HCT116 (cell line): ENCODE data around the gene S100A7. TPM values are rescaled to one million over a fixed set of nuclear protein-coding genes. Genes with fewer than 3 reads are reported as not detected.

Source experiments
- ATAC-seq: fragments of 200-7000 bp; cut with Tn5 transposase; 2 replicates; pipeline ENCODE4 v1.9.1; 2020; ENCODE audit warnings: mild to moderate bottlenecking, moderate library complexity
- BruUV-seq: library from RNA; stranded (reverse); fragments of 400-500 nt; replicated peaks from 2 replicates; lab custom pipeline; 2021; lab: Mats Ljungman, UMichigan
- CTCF ChIA-PET: fragments of 300-600 bp; sonication (Branson Sonifier 250); formaldehyde crosslinking; loops from one replicate; lab custom pipeline; 2021; ENCODE audit warnings: antibody characterized with exemption; lab: Charles Lee
- POLR2A ChIA-PET: fragments of 300-600, 350-600 bp; sonication (Branson Sonifier 250); formaldehyde crosslinking; loops from one replicate; lab custom pipeline; 2021; ENCODE audit warnings: antibody characterized with exemption; lab: Charles Lee
- RAD21 ChIA-PET, 2 experiments: fragments of 300-600 bp; sonication (Branson Sonifier 250); formaldehyde crosslinking; loops; one replicate each; lab custom pipeline; 2023; ENCODE audit warnings: low total read pairs in 2 of 2; ENCODE audit not compliant: uncharacterized antibody in 2 of 2, unreplicated experiment in 2 of 2, low non-redundant PET in 1 of 2; lab: Charles Lee
- DNase-seq: peaks from one replicate; pipeline ENCODE4 v3.0.0-alpha.2; 2010; ENCODE audit warnings: low read depth, low spot score
- H2AFZ ChIP-seq: fragments of 200-600 bp; shearing (Covaris generic), sonication (generic); 2 replicates; pipeline ENCODE4 v1.6.1; 2017; ENCODE audit warnings: low read depth, mixed run types, mixed read lengths, antibody characterized with exemption, low read length; ENCODE audit not compliant: poor library complexity, severe bottlenecking
- H3K27ac ChIP-seq: 2 replicates; pipeline ENCODE4 v1.5.1; 2012; ENCODE audit warnings: low read depth, low read length
- H3K27me3 ChIP-seq: fragments of 200-600 bp; sonication (generic); 2 replicates; pipeline ENCODE4 v1.6.1; 2016; ENCODE audit warnings: mixed run types, low read length, mixed read lengths; ENCODE audit not compliant: insufficient read depth
- H3K36me3 ChIP-seq, 2 experiments: fragments of 200-500 bp in 1 of 2; fragments of 200-600 bp in 1 of 2; sonication (Bioruptor generic) in 1 of 2; sonication (generic) in 1 of 2; 2 replicates each; pipeline versions ENCODE4 v1.5.1 to v1.6.1; 2014 to 2016; ENCODE audit warnings: low read length in 2 of 2, inconsistent platforms in 1 of 2, mixed read lengths in 1 of 2, mixed run types in 1 of 2; ENCODE audit not compliant: insufficient read depth in 2 of 2, control insufficient read depth in 1 of 2
- H3K4me1 ChIP-seq, 2 experiments: fragments of 200-600 bp in 1 of 2; sonication (generic) in 1 of 2; 2 replicates each; pipeline versions ENCODE4 v1.5.1 to v1.6.1; 2012 to 2017; ENCODE audit warnings: low read length in 2 of 2, inconsistent platforms in 1 of 2, mild to moderate bottlenecking in 1 of 2, mixed read lengths in 1 of 2, mixed run types in 1 of 2, moderate library complexity in 1 of 2; ENCODE audit not compliant: insufficient read depth in 2 of 2, control insufficient read depth in 1 of 2
- H3K4me2 ChIP-seq: fragments of 200-600 bp; sonication (generic); 2 replicates; pipeline ENCODE4 v1.6.1; 2017; ENCODE audit warnings: mixed run types, low read length, mixed read lengths
- H3K4me3 ChIP-seq, 2 experiments: fragments of 200-600 bp in 1 of 2; sonication (generic) in 1 of 2; replicated peaks in 1 of 2; 2 replicates each; pipeline ENCODE4 v1.5.1; 2011 to 2016; ENCODE audit warnings: low read length in 2 of 2, control low read depth in 1 of 2, low read depth in 1 of 2, mild to moderate bottlenecking in 1 of 2, mixed read lengths in 1 of 2, mixed run types in 1 of 2
- H3K79me2 ChIP-seq: fragments of 200-600 bp; sonication (generic); 2 replicates; pipeline ENCODE4 v1.6.1; 2017; ENCODE audit warnings: mild to moderate bottlenecking, mixed run types, low read length, moderate library complexity, mixed read lengths; ENCODE audit not compliant: insufficient read depth
- H3K9ac ChIP-seq: fragments of 200-600 bp; sonication (generic); 2 replicates; pipeline ENCODE4 v1.6.1; 2016; ENCODE audit warnings: low read length, mixed read lengths
- H3K9me2 ChIP-seq: fragments of 200-600 bp; sonication (generic), shearing (Covaris generic); 2 replicates; pipeline ENCODE4 v1.6.1; 2017; ENCODE audit warnings: mixed run types, mild to moderate bottlenecking, moderate library complexity; ENCODE audit not compliant: insufficient read depth
- H3K9me3 ChIP-seq, 2 experiments: fragments of 200-500 bp in 1 of 2; fragments of 200-600 bp in 1 of 2; sonication (Bioruptor generic) in 1 of 2; sonication (generic) in 1 of 2; 2 replicates each; pipeline ENCODE4 v1.6.1; 2014 to 2017; ENCODE audit warnings: low read length in 2 of 2, mixed read lengths in 2 of 2, inconsistent platforms in 1 of 2, low read depth in 1 of 2, mild to moderate bottlenecking in 1 of 2, mixed run types in 1 of 2, moderate library complexity in 1 of 2; ENCODE audit not compliant: control insufficient read depth in 1 of 2, insufficient read depth in 1 of 2
- H4K20me1 ChIP-seq: fragments of 200-600 bp; sonication (generic), shearing (Covaris generic); 2 replicates; pipeline ENCODE4 v1.6.1; 2017; ENCODE audit warnings: mixed run types, mild to moderate bottlenecking, moderate library complexity; ENCODE audit not compliant: insufficient read depth
- CBX3 ChIP-seq: IDR thresholded peaks from 2 replicates; pipeline ENCODE4 v1.6.1; 2012; ENCODE audit warnings: low read depth
- CEBPB ChIP-seq: IDR thresholded peaks from 2 replicates; pipeline ENCODE4 v1.6.1; 2012; ENCODE audit warnings: low read depth
- CTCF ChIP-seq, 3 experiments: fragments of 200-600 bp in 1 of 3; sonication (generic) in 1 of 3; IDR thresholded peaks in 2 of 3; conservative IDR thresholded peaks in 1 of 3; 2 replicates each; pipeline ENCODE4 v1.5.1; 2012 to 2017; ENCODE audit warnings: low read depth in 2 of 3, low read length in 2 of 3, antibody characterized with exemption in 1 of 3, borderline replicate concordance in 1 of 3, control low read depth in 1 of 3, mild to moderate bottlenecking in 1 of 3, mixed read lengths in 1 of 3, mixed run types in 1 of 3, moderate library complexity in 1 of 3; ENCODE audit not compliant: insufficient read depth in 1 of 3
- EGR1 ChIP-seq: IDR thresholded peaks from 2 replicates; pipeline ENCODE4 v1.6.1; 2012; ENCODE audit warnings: low read depth
- ELF1 ChIP-seq: IDR thresholded peaks from 2 replicates; pipeline ENCODE4 v1.6.1; 2012; ENCODE audit warnings: low read depth, borderline replicate concordance
- FOSL1 ChIP-seq: IDR thresholded peaks from 2 replicates; pipeline ENCODE4 v1.6.1; 2012; ENCODE audit warnings: low read depth
- RAD21 ChIP-seq: IDR thresholded peaks from 2 replicates; pipeline ENCODE4 v1.6.1; 2012; ENCODE audit warnings: low read depth, mild to moderate bottlenecking
- SIN3A ChIP-seq: IDR thresholded peaks from 2 replicates; pipeline ENCODE4 v1.6.1; 2012; ENCODE audit warnings: low read depth
- SP1 ChIP-seq: IDR thresholded peaks from 2 replicates; pipeline ENCODE4 v1.6.1; 2012; ENCODE audit warnings: low read depth
- TCF7L2 ChIP-seq: IDR thresholded peaks from 2 replicates; pipeline ENCODE4 v1.7.0; 2011; ENCODE audit warnings: borderline replicate concordance, inconsistent platforms; ENCODE audit not compliant: insufficient read depth, insufficient read length; ENCODE audit errors: extremely low read depth
- ZBTB33 ChIP-seq: IDR thresholded peaks from 2 replicates; pipeline ENCODE4 v1.6.1; 2011; ENCODE audit warnings: mild to moderate bottlenecking, low read length, moderate library complexity; ENCODE audit not compliant: insufficient replicate concordance; ENCODE audit errors: extremely low read depth
- ZNF274 ChIP-seq: fragments of 200-500 bp; sonication (Bioruptor generic); IDR thresholded peaks from 2 replicates; pipeline ENCODE4 v1.6.1; 2014; ENCODE audit warnings: mild to moderate bottlenecking, low read depth, low read length, inconsistent platforms
- intact Hi-C: fragments of 100-400 bp; cut with micrococcal nuclease; formaldehyde crosslinking; loops from 2 replicates; pipeline ENCODE4 v1.10.0; 2022
- total RNA-seq: library from RNA; stranded (reverse); gene quantifications from one replicate; pipeline ENCODE4 v1.2.1, GENCODE V29; 2021; ENCODE audit not compliant: unreplicated experiment

S100A7 gene
- total RNA-seq, 1 experiment from 2014 or later: not detected

- H3K4me1 ChIP-seq: no peaks in the 10 kb centered on the region
- no peak for TF ChIP-seq CTCF (IDR thresholded peaks at IDR 0.05 in 2 of 3, conservative IDR thresholded peaks at IDR 0.05 in 1 of 3; ENCODE audit: borderline replicate concordance in 1 of 3, insufficient read depth in 1 of 3, low read depth in 2 of 3, low read length in 2 of 3)
- no peak for TF ChIP-seq RAD21
- TF ChIP-seq CBX3: no peak
- TF ChIP-seq CEBPB: no peak
- TF ChIP-seq ZNF274: no peak
- no peak for TF ChIP-seq FOSL1
- TF ChIP-seq SP1: no peak
- TF ChIP-seq EGR1: no peak
- TF ChIP-seq ZBTB33: no peak
- no peak for TF ChIP-seq SIN3A
- TF ChIP-seq ELF1: no peak
- TF ChIP-seq TCF7L2: no peak
- H3K4me2 ChIP-seq: no peak overlapping the region
- no peaks in the 10 kb centered on the region for H3K36me3 ChIP-seq
- ATAC-seq (no peak), DNase-seq (no peak)
- no peak overlapping the region for H3K9ac ChIP-seq
- intact Hi-C loops: no loop called here
- POLR2A ChIA-PET: no interaction called here
- CTCF ChIA-PET: no interaction called here
- H3K27ac ChIP-seq: no peak overlapping the region
- no peak overlapping the region for H2AFZ ChIP-seq
- H3K9me2 ChIP-seq: no peaks in the 10 kb centered on the region
- no TSS peak for BruUV-seq
- H3K4me3 ChIP-seq: no peak overlapping the region
- peaks cover 0 to 3% of the 10 kb centered on the region in 2 experiments; a peak in 2 of 4 replicates for H3K9me3 ChIP-seq
- RAD21 ChIA-PET: no interaction called here
- H4K20me1 ChIP-seq: no peaks in the 10 kb centered on the region
- no peaks in the 10 kb centered on the region for H3K79me2 ChIP-seq
- peaks cover 8% of the 10 kb centered on the region; the same call in 1 of the 2 replicates for H3K27me3 ChIP-seq
Measured at GRCh38 chr1:153474347-153474746, 13.9 kb upstream of the S100A7 start.
